Transverse colon (tissue), 4 donors: ENCODE data around the gene PCCA. TPM values are rescaled to one million over a fixed set of nuclear protein-coding genes. Genes with fewer than 3 reads are reported as not detected.

Source experiments
- DNase-seq: peaks from one replicate; pipeline ENCODE4 v3.0.0-alpha.2; 2019
- H3K27ac ChIP-seq, 4 donors: fragments of 200-600 bp; sonication (generic); 2 replicates each; pipeline ENCODE4 v1.5.1; 2016 to 2018; ENCODE audit warnings: inconsistent platforms in 4 of 4
- H3K27me3 ChIP-seq: fragments of 200-600 bp; sonication (generic); 2 replicates; pipeline ENCODE4 v1.5.1; 2017; ENCODE audit warnings: inconsistent platforms
- H3K36me3 ChIP-seq, 4 donors: fragments of 200-600 bp; sonication (generic); 2 replicates each; pipeline ENCODE4 v1.5.1; 2017 to 2019; ENCODE audit warnings: inconsistent platforms in 4 of 4
- H3K4me1 ChIP-seq, 4 donors: fragments of 200-600 bp; sonication (generic); 2 replicates each; pipeline ENCODE4 v1.5.1; 2017 to 2020; ENCODE audit warnings: inconsistent platforms in 4 of 4
- H3K4me3 ChIP-seq, 4 donors: fragments of 200-600 bp; sonication (generic); 1 replicate in 1 of 4; 2 replicates in 3 of 4; pipeline versions ENCODE4 v1.5.1 to v1.6.1; 2017 to 2019; ENCODE audit warnings: inconsistent platforms in 4 of 4
- H3K9me3 ChIP-seq, 2 donors: fragments of 200-600 bp; sonication (generic); 2 replicates each; pipeline ENCODE4 v1.5.1; 2017 to 2019; ENCODE audit warnings: inconsistent platforms in 2 of 2
- CTCF ChIP-seq, 5 experiments: fragments of 200-600 bp in 3 of 5; fragments of 450-650 bp in 2 of 5; sonication (generic) in 3 of 5; IDR thresholded peaks; 1 replicate in 2 of 5; 2 replicates in 3 of 5; pipeline ENCODE4 v1.5.1; 2016 to 2017; ENCODE audit warnings: antibody characterized with exemption in 5 of 5, inconsistent platforms in 3 of 5, mild to moderate bottlenecking in 2 of 5, moderate library complexity in 1 of 5
- EP300 ChIP-seq: sonication (generic); formaldehyde crosslinking; IDR thresholded peaks from one replicate; pipeline ENCODE4 v1.6.1; 2017; ENCODE audit warnings: antibody characterized with exemption, low read depth
- POLR2A ChIP-seq: fragments of 450-650 bp; IDR thresholded peaks from one replicate; pipeline ENCODE4 v1.6.1; 2016; ENCODE audit warnings: antibody characterized with exemption, mild to moderate bottlenecking, moderate library complexity
- POLR2AphosphoS5 ChIP-seq, 3 donors: sonication (generic); formaldehyde crosslinking; IDR thresholded peaks; one replicate each; pipeline ENCODE4 v1.6.1; 2016; ENCODE audit warnings: antibody characterized with exemption in 3 of 3
- WGBS, 2 donors: methylation state at CpG; one replicate each; pipeline ENCODE4 v1.1.5; 2018; ENCODE audit warnings: low coverage in 1 of 2; 5-methylcytosine and 5-hydroxymethylcytosine counted together
- in situ Hi-C, 4 donors: fragments of 200-750 bp; cut with MboI; loops; one replicate each; pipeline versions ENCODE4 v1.15.0 to v1.15.1; 2017; ENCODE audit warnings: low sequenced_read_pairs in 3 of 4, low pct_ligation_motif_present in 1 of 4, low pct_unique_long_range_greater_than_20kb in 1 of 4
- intact Hi-C: fragments of 100-400 bp; cut with DNase I; formaldehyde crosslinking; loops from one replicate; pipeline ENCODE4 v1.15.1; 2023; ENCODE audit warnings: low total_unique reads
- total RNA-seq, 4 donors: library from RNA; depleted of rRNA; stranded (reverse); fragments of >200 nt; gene quantifications; one replicate each; pipeline ENCODE4 v1.1.0, GENCODE V29; 2016

Gene PCCA
- total RNA-seq, 4 donors from 2014 or later, result 13.1 to 87.8 (median 74.6) TPM

GRCh38 chr13:100338275-100338674 lies 249.4 kb downstream of the PCCA start:
- TF ChIP-seq CTCF (IDR thresholded peaks at IDR 0.05) (no peak), EP300 (no peak)
- H3K9me3 ChIP-seq, result peaks cover 6 to 7% of the 10 kb centered on the region in 2 donors
- in situ Hi-C loops (no loop called here), intact Hi-C loops (no loop called here)
- WGBS, 2 donors, result 76 to 92% methylated on average over 1 of the region's 1 CpG
- H3K36me3 ChIP-seq, result no peaks in the 10 kb centered on the region
- no peak for DNase-seq
- no peaks in the 10 kb centered on the region for H3K27me3 ChIP-seq
- no peaks in the 10 kb centered on the region for H3K4me1 ChIP-seq
- H3K27ac ChIP-seq, result no peak overlapping the region
- no peak overlapping the region for H3K4me3 ChIP-seq

GRCh38 chr13:100339411-100339940 lies 250.6 kb downstream of the PCCA start:
- in situ Hi-C loops, result no loop called here
- no peak for DNase-seq

GRCh38 chr13:100340865-100341264 lies 252.0 kb downstream of the PCCA start:
- intact Hi-C loops, result no loop called here
- 84 to 88% methylated on average over 2 of the region's 2 CpGs for WGBS, 2 donors

More at GRCh38 chr13:100339411-100339940, 250.6 kb downstream of the PCCA start:
- H3K36me3 ChIP-seq, result no peaks in the 10 kb centered on the region
- TF ChIP-seq CTCF (IDR thresholded peaks at IDR 0.05), result no peak
- TF ChIP-seq EP300, result no peak
- no peak for TF ChIP-seq POLR2A
- no peak for TF ChIP-seq POLR2AphosphoS5 (IDR thresholded peaks at IDR 0.05)
- no peak overlapping the region for H3K27ac ChIP-seq
- H3K4me1 ChIP-seq, result peaks cover 0 to 7% (median 0%) of the 10 kb centered on the region in 4 donors
- H3K9me3 ChIP-seq, result peaks cover 2 to 4% of the 10 kb centered on the region in 2 donors
- intact Hi-C loops, result no loop called here
- H3K27me3 ChIP-seq, result no peaks in the 10 kb centered on the region
- 96 to 97% methylated on average over 5 to 8 of the region's 8 CpGs for WGBS, 2 donors
- no peak overlapping the region for H3K4me3 ChIP-seq

DNA sequence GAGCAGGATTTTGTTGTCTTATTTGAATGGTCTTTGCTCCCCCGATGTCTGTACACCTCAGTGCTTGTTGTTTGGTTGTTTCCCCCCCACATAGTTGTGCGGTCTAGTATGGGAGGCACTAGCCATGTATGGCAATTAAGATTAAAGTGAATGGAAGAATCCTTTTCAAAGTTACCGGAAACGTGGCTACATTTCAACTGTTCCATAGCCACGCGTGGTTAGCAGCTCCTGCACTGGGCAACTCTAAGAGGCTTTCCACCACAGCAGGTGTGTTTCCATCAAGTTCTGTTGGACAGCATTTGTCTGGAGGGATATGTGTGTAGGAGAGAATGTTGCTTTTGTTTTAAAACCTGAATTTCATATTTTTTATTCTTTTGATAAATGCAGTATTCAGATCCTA lies 252.4 kb downstream of the PCCA start:
- intact Hi-C loops, result no loop called here
- in situ Hi-C loops, result no loop called here
- Histone ChIP-seq H3K4me3 (no peak overlapping the region), H3K36me3 (no peaks in the 10 kb centered on the region), H3K4me1 (peaks cover 0 to 19% (median 3%) of the 10 kb centered on the region in 4 donors), H3K9me3 (no peaks in the 10 kb centered on the region), H3K27me3 (no peaks in the 10 kb centered on the region), H3K27ac (no peak overlapping the region)
- DNase-seq, result no peak
- TF ChIP-seq EP300, result no peak
- no peak for TF ChIP-seq CTCF (IDR thresholded peaks at IDR 0.05)
- TF ChIP-seq POLR2A, result no peak
- no peak for TF ChIP-seq POLR2AphosphoS5 (IDR thresholded peaks at IDR 0.05)
- WGBS, 2 donors, result 92 to 95% methylated on average over 6 of the region's 6 CpGs

More at GRCh38 chr13:100340865-100341264, 252.0 kb downstream of the PCCA start:
- no peaks in the 10 kb centered on the region for H3K9me3 ChIP-seq
- no peak overlapping the region for H3K27ac ChIP-seq
- no peaks in the 10 kb centered on the region for H3K27me3 ChIP-seq
- H3K4me3 ChIP-seq, result no peak overlapping the region
- in situ Hi-C loops, result no loop called here
- peaks cover 0 to 19% (median 3%) of the 10 kb centered on the region in 4 donors for H3K4me1 ChIP-seq
- TF ChIP-seq EP300, result no peak
- no peak for TF ChIP-seq POLR2A
- no peak for TF ChIP-seq CTCF (IDR thresholded peaks at IDR 0.05)
- TF ChIP-seq POLR2AphosphoS5 (IDR thresholded peaks at IDR 0.05), result no peak
- DNase-seq, result no peak
- H3K36me3 ChIP-seq, result no peaks in the 10 kb centered on the region
